K562 (cell line): Measurements from ENCODE around the gene DAP. TPM values are rescaled to one million over a fixed set of nuclear protein-coding genes. Genes with fewer than 3 reads are reported as not detected.

Experiments
- ATAC-seq: fragments of 200-7000 bp; cut with Tn5 transposase; 3 replicates; pipeline ENCODE4 v1.9.1; 2020; ENCODE audit warnings: moderate library complexity
- BruUV-seq: library from RNA; stranded (reverse); fragments of 400-500 nt; replicated peaks from 2 replicates; lab custom pipeline; 2021; lab: Mats Ljungman, UMichigan
- CTCF ChIA-PET: fragments of 300-600 bp; formaldehyde crosslinking; extraction: SDS; loops from one replicate; lab custom pipeline; 2021; ENCODE audit warnings: low intra/inter-chr PET ratio; lab: Yijun Ruan, JAX
- POLR2A ChIA-PET: fragments of 300-600, 350-650 bp; sonication (Branson Sonifier 250); formaldehyde crosslinking; extraction: SDS; loops from one replicate; lab custom pipeline; 2021; ENCODE audit warnings: antibody characterized with exemption, inconsistent platforms; lab: Yijun Ruan, JAX
- DNase-seq, 4 experiments: peaks; one replicate each; pipeline versions ENCODE4 v3.0.0 to v3.0.0-alpha.2; 2011 to 2018; ENCODE audit warnings: low spot score in 3 of 4, mixed read lengths in 3 of 4; ENCODE audit errors: extremely low read depth in 1 of 4
- FAIRE-seq: peaks from 2 replicates; lab custom pipeline; 2011; peaks lifted over from hg19 to GRCh38; lab: Jason Lieb, UNC
- H2AFZ ChIP-seq: 2 replicates; pipeline ENCODE4 v1.6.0; 2011; ENCODE audit warnings: low read depth, low read length, control low read depth, inconsistent platforms
- H3K27ac ChIP-seq: fragments of 200-600 bp; 3 replicates; pipeline ENCODE4 v1.8.0; 2011; ENCODE audit warnings: low read depth, mild to moderate bottlenecking, control low read depth, inconsistent platforms, low read length, moderate library complexity, mixed read lengths; ENCODE audit errors: extremely low read depth
- H3K27me3 ChIP-seq, 2 experiments: fragments of 300-600 bp in 1 of 2; 2 replicates in 1 of 2; 3 replicates in 1 of 2; pipeline versions ENCODE4 v1.6.0 to v1.8.0; 2011; ENCODE audit warnings: inconsistent platforms in 2 of 2, low read length in 2 of 2, mild to moderate bottlenecking in 1 of 2, mixed read lengths in 1 of 2, moderate library complexity in 1 of 2; ENCODE audit not compliant: control insufficient read depth in 2 of 2, insufficient read depth in 2 of 2
- H3K36me3 ChIP-seq: fragments of 300-600 bp; 3 replicates; pipeline ENCODE4 v1.8.0; 2011; ENCODE audit warnings: mild to moderate bottlenecking, low read length, inconsistent platforms; ENCODE audit not compliant: control insufficient read depth, insufficient read depth
- H3K4me1 ChIP-seq, 2 experiments: fragments of 200-600 bp in 1 of 2; replicated peaks in 1 of 2; 2 replicates in 1 of 2; 3 replicates in 1 of 2; pipeline versions ENCODE4 v1.5.1 to v1.8.0; 2011; ENCODE audit warnings: inconsistent platforms in 2 of 2, low read length in 2 of 2, mild to moderate bottlenecking in 1 of 2, mixed read lengths in 1 of 2, moderate library complexity in 1 of 2; ENCODE audit not compliant: control insufficient read depth in 2 of 2, insufficient read depth in 2 of 2
- H3K4me2 ChIP-seq: 2 replicates; pipeline ENCODE4 v1.6.1; 2011; ENCODE audit warnings: low read length, control low read depth, inconsistent platforms, mixed read lengths; ENCODE audit not compliant: insufficient read depth
- H3K4me3 ChIP-seq: fragments of 200-600 bp; sonication (generic), shearing (Covaris generic); 2 replicates; pipeline ENCODE4 v1.5.1; 2016; ENCODE audit warnings: control low read depth, inconsistent platforms
- H3K79me2 ChIP-seq: fragments of 200-600 bp; 3 replicates; pipeline ENCODE4 v1.8.0; 2011; ENCODE audit warnings: low read length, inconsistent platforms; ENCODE audit not compliant: control insufficient read depth, insufficient read depth
- H3K9ac ChIP-seq, 2 experiments: 2 replicates each; pipeline versions ENCODE4 v1.6.0 to v1.6.1; 2011; ENCODE audit warnings: low read depth in 2 of 2, low read length in 2 of 2, control low read depth in 1 of 2, inconsistent platforms in 1 of 2, mild to moderate bottlenecking in 1 of 2, mixed read lengths in 1 of 2; ENCODE audit not compliant: insufficient read depth in 1 of 2
- H3K9me1 ChIP-seq: one replicate; pipeline ENCODE4 v1.6.0; 2011; ENCODE audit warnings: inconsistent platforms, mild to moderate bottlenecking, low read length, moderate library complexity; ENCODE audit not compliant: control insufficient read depth, insufficient read depth
- H3K9me3 ChIP-seq: replicated peaks from 2 replicates; pipeline ENCODE4 v1.5.1; 2011; ENCODE audit warnings: low read depth, low read length, inconsistent platforms; ENCODE audit not compliant: control insufficient read depth, insufficient read depth
- H4K20me1 ChIP-seq: replicated peaks from 2 replicates; pipeline ENCODE4 v1.6.1; 2011; ENCODE audit warnings: low read length, inconsistent platforms, mixed read lengths; ENCODE audit not compliant: control insufficient read depth, insufficient read depth
- CEBPG ChIP-seq, 3 experiments: fragments of 200-800 bp in 1 of 3; sonication (Bioruptor generic) in 1 of 3; sonication (generic) in 1 of 3; formaldehyde crosslinking in 1 of 3; IDR thresholded peaks in 2 of 3; conservative IDR thresholded peaks in 1 of 3; 2 replicates each; pipeline versions ENCODE4 v1.6.1 to v1.8.0; 2016 to 2022; ENCODE audit warnings: missing compliant biosample characterization in 2 of 3, missing genetic modification characterization in 2 of 3, mild to moderate bottlenecking in 1 of 3, missing genetic modification reagents in 1 of 3
- EP400 ChIP-seq: fragments of 450-650 bp; IDR thresholded peaks from 2 replicates; pipeline ENCODE4 v1.6.1; 2017; ENCODE audit warnings: antibody characterized with exemption, mild to moderate bottlenecking, moderate library complexity
- ETV1 ChIP-seq: fragments of 450-650 bp; conservative IDR thresholded peaks from 2 replicates; pipeline ENCODE4 v1.6.1; 2016; ENCODE audit warnings: missing genetic modification characterization, control low read depth, low read depth, missing compliant biosample characterization
- FOSL1 ChIP-seq: fragments of 200-800 bp; sonication (Bioruptor generic); conservative IDR thresholded peaks from 2 replicates; pipeline ENCODE4 v1.6.1; 2016; ENCODE audit warnings: missing genetic modification characterization, missing compliant biosample characterization
- KDM5B ChIP-seq: fragments of 200-600 bp; sonication (generic); IDR thresholded peaks from 2 replicates; pipeline ENCODE4 v1.6.1; 2012; ENCODE audit warnings: low read depth, mild to moderate bottlenecking, moderate library complexity, low read length, control low read depth, inconsistent platforms; ENCODE audit not compliant: insufficient replicate concordance
- MEIS2 ChIP-seq: fragments of 450-650 bp; IDR thresholded peaks from 2 replicates; pipeline ENCODE4 v1.6.1; 2014; ENCODE audit warnings: mild to moderate bottlenecking; ENCODE audit not compliant: partially characterized antibody
- NFRKB ChIP-seq: fragments of 450-650 bp; IDR thresholded peaks from 2 replicates; pipeline ENCODE4 v1.6.1; 2016; ENCODE audit warnings: low read depth
- NR2C2 ChIP-seq, 2 experiments: fragments of 200-800 bp in 1 of 2; sonication (Bioruptor generic) in 1 of 2; sonication (generic) in 1 of 2; formaldehyde crosslinking in 1 of 2; IDR thresholded peaks; 2 replicates each; pipeline versions ENCODE4 v1.6.1 to v1.8.0; 2016 to 2022; ENCODE audit warnings: mild to moderate bottlenecking in 1 of 2, missing compliant biosample characterization in 1 of 2, missing genetic modification characterization in 1 of 2, missing genetic modification reagents in 1 of 2
- ZFPM2 ChIP-seq: fragments of 250-450 bp; sonication (Bioruptor Pico); IDR thresholded peaks from 2 replicates; pipeline ENCODE4 v1.5.1; 2022; ENCODE audit warnings: mild to moderate bottlenecking
- ZNF316 ChIP-seq: fragments of 450-650 bp; IDR thresholded peaks from 2 replicates; pipeline ENCODE4 v1.6.1; 2016
- ZNF644 ChIP-seq: fragments of 200-800 bp; sonication (Bioruptor generic); IDR thresholded peaks from 2 replicates; pipeline ENCODE4 v1.6.1; 2016; ENCODE audit warnings: low read depth, missing genetic modification characterization, missing compliant biosample characterization
- WGBS: fragments of 100-300 bp; shearing (Covaris generic); methylation state at CpG from one replicate; pipeline ENCODE4 v1.1.6; 2016; ENCODE audit warnings: low coverage, mixed read lengths; ENCODE audit not compliant: insufficient coverage; ENCODE audit errors: missing lambda C conversion rate; 5-methylcytosine and 5-hydroxymethylcytosine counted together
- in situ Hi-C: fragments of 300-500 bp; cut with MboI; formaldehyde crosslinking; loops from 4 replicates; pipeline ENCODE4 v1.15.0; 2018; ENCODE audit warnings: inconsistent platforms, mixed read lengths
- intact Hi-C: fragments of 100-400 bp; cut with micrococcal nuclease; formaldehyde crosslinking; loops from 2 replicates; pipeline ENCODE4 v1.14.2; 2022
- polyA plus RNA-seq, 8 experiments: library from polyadenylated mRNA; depleted of rRNA in 4 of 8; stranded (reverse) in 5 of 8; unstranded in 3 of 8; fragments of >200 nt; fragmentation: Nextera tagmentation in 2 of 8; fragmentation: Illumina TruSeq in 1 of 8; extraction: Ambion mirVana in 2 of 8; extraction: Trizol in 1 of 8; gene quantifications; 2 replicates each; pipeline versions ENCODE4 v1.2.1 to v1.2.3, GENCODE V29; 2011 to 2014; ENCODE audit warnings: inconsistent platforms in 1 of 8, missing spikeins in 1 of 8
- total RNA-seq, 7 experiments: library from RNA; depleted of rRNA in 6 of 7; stranded (reverse); fragments of >200 nt in 6 of 7; fragmentation: Illumina TruSeq in 2 of 7; extraction: Trizol in 2 of 7; gene quantifications; 2 replicates each; pipeline versions ENCODE4 v1.2.1 to v1.2.3, GENCODE V29; 2011 to 2021; ENCODE audit warnings: low replicate concordance in 1 of 7
- TF ChIP-seq, protein P1 (sequence below): fragments of 450-650 bp; IDR thresholded peaks from 2 replicates; pipeline ENCODE4 v1.6.1; 2017; ENCODE audit warnings: antibody characterized with exemption, mild to moderate bottlenecking
- TF ChIP-seq, protein P2 (sequence below): fragments of 450-650 bp; IDR thresholded peaks from 2 replicates; pipeline ENCODE4 v1.6.1; 2016; ENCODE audit warnings: antibody characterized with exemption

The DAP gene
- total and polyA plus RNA-seq, 9 of the 15 experiments (the other 6 are each of a cell fraction or from before 2014, with no cell fraction given): 14.1 to 151 (median 34.5) TPM

DNA sequence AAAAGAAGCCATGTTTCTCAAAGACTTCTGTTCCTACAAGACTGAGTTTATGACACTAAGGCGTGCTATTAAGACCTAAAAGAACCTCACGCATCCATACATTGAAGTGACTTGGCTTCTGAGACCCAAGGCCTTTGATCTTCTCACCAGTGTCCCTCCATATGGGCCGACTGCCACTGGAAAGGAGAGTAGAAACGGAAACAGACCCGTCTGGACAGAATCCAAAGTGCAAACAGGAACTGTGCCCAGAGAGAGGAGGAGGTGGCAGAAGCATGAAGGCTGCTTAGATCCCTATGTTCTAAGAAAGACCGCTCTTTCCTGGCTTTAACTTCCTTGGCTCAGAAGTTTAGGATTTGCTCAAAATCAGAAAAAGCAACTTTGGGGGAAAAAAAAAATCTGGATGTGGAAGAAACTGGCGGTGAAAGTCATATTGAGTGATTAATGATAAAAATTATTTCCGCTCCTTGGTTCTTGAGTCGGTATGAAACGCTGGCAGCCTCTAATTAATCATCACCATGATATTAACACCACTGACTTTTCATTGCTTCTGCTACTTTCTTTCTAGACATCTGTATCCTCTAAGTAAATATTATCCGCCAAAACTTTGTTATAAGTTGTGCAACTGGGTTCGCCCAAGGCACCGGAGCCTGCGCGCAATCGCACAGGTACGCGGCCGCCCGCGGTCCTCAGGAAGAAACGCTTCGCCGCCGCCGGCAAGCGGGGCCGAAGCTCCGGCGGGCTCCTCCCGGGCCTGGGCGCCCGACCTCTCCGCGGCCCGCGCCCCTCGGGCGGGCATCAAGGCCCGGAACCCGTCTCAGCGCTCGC lies 726 bp downstream of the DAP start:
- DNase-seq: peak in 3 of 4 experiments; percentile 39 to 67 (median 46)
- peaks cover 18 to 36% of the 10 kb centered on the region in 2 experiments for H3K4me1 ChIP-seq
- TF ChIP-seq KDM5B: no peak
- no peak for TF ChIP-seq CEBPG (CRISPR knock-in tag; IDR thresholded peaks at IDR 0.05)
- TF ChIP-seq CEBPG (tag; conservative IDR thresholded peaks at IDR 0.05 in 1 of 2, IDR thresholded peaks at IDR 0.05 in 1 of 2): peak; percentile 66 to 88; a peak in 3 of 4 replicates
- TF ChIP-seq NFRKB: peak; percentile 78
- TF ChIP-seq MEIS2: peak; percentile 62
- TF ChIP-seq ZFPM2 (CRISPR knock-in tag): no peak
- TF ChIP-seq, protein P1, sequence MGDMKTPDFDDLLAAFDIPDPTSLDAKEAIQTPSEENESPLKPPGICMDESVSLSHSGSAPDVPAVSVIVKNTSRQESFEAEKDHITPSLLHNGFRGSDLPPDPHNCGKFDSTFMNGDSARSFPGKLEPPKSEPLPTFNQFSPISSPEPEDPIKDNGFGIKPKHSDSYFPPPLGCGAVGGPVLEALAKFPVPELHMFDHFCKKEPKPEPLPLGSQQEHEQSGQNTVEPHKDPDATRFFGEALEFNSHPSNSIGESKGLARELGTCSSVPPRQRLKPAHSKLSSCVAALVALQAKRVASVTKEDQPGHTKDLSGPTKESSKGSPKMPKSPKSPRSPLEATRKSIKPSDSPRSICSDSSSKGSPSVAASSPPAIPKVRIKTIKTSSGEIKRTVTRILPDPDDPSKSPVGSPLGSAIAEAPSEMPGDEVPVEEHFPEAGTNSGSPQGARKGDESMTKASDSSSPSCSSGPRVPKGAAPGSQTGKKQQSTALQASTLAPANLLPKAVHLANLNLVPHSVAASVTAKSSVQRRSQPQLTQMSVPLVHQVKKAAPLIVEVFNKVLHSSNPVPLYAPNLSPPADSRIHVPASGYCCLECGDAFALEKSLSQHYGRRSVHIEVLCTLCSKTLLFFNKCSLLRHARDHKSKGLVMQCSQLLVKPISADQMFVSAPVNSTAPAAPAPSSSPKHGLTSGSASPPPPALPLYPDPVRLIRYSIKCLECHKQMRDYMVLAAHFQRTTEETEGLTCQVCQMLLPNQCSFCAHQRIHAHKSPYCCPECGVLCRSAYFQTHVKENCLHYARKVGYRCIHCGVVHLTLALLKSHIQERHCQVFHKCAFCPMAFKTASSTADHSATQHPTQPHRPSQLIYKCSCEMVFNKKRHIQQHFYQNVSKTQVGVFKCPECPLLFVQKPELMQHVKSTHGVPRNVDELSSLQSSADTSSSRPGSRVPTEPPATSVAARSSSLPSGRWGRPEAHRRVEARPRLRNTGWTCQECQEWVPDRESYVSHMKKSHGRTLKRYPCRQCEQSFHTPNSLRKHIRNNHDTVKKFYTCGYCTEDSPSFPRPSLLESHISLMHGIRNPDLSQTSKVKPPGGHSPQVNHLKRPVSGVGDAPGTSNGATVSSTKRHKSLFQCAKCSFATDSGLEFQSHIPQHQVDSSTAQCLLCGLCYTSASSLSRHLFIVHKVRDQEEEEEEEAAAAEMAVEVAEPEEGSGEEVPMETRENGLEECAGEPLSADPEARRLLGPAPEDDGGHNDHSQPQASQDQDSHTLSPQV: peak; percentile 68
- TF ChIP-seq ZNF316: no peak
- no peak for TF ChIP-seq NR2C2 (CRISPR knock-in tag; IDR thresholded peaks at IDR 0.05)
- TF ChIP-seq NR2C2 (tag; IDR thresholded peaks at IDR 0.05): peak; percentile 34; the same call in 1 of the 2 replicates
- TF ChIP-seq EP400: peak; percentile 20; the same call in 1 of the 2 replicates
- TF ChIP-seq, protein P2, sequence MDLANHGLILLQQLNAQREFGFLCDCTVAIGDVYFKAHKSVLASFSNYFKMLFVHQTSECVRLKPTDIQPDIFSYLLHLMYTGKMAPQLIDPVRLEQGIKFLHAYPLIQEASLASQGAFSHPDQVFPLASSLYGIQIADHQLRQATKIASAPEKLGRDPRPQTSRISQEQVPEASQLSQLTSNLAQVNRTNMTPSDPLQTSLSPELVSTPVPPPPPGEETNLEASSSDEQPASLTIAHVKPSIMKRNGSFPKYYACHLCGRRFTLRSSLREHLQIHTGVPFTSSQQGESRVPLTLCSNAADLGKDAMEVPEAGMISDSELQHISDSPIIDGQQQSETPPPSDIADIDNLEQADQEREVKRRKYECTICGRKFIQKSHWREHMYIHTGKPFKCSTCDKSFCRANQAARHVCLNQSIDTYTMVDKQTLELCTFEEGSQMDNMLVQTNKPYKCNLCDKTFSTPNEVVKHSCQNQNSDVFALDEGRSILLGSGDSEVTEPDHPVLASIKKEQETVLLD: 0 out of 2 replicates have a peak, but pooled peaks have one; percentile 39
- TF ChIP-seq ETV1 (tag): peak; percentile 64; the same call in 1 of the 2 replicates
- TF ChIP-seq ZNF644 (tag): 0 out of 2 replicates have a peak, but pooled peaks have one; percentile 5
- peak; percentile 4; the same call in 1 of the 2 replicates for TF ChIP-seq FOSL1 (tag)

More for the DNA sequence above, 726 bp downstream of the DAP start:
- FAIRE-seq (peak; percentile 44), ATAC-seq (peak; percentile 50)
- WGBS: under 1% methylated on average over 34 of the region's 43 CpGs
- Histone ChIP-seq H2AFZ (peak overlapping the region; percentile 44), H3K27ac (peak overlapping the region; percentile 76), H3K79me2 (peaks cover 60% of the 10 kb centered on the region), H3K9me3 (no peaks in the 10 kb centered on the region), H3K4me3 (peak overlapping the region; percentile 88), H4K20me1 (peaks cover 27% of the 10 kb centered on the region), H3K9ac (peak overlapping the region; percentile 94 to 95), H3K27me3 (no peaks in the 10 kb centered on the region), H3K4me2 (peak overlapping the region; percentile 93), H3K36me3 (peaks cover 37% of the 10 kb centered on the region), H3K9me1 (peaks cover 12% of the 10 kb centered on the region)
- CTCF ChIA-PET: no interaction called here
- TSS peak; percentile 64 for BruUV-seq
- in situ Hi-C loops (no loop called here), intact Hi-C loops (loop anchor here (2.0 to 10.0 kb wide), 4 partner anchors 26 to 256 kb away; no protein-coding TSS in a partner anchor)
- POLR2A ChIA-PET: interaction anchor here (0.8 to 1.3 kb wide), 8 partner anchors 10 to 35 kb away, joined by 3 to 10 read pairs (median 5); no protein-coding TSS in a partner anchor
